GM23248 (cell line): ENCODE measurements around the gene CEMIP. TPM values are rescaled to one million over a fixed set of nuclear protein-coding genes. Genes with fewer than 3 reads are reported as not detected.
A peak's percentile ranks its signal among the peaks of the same experiment; 100 is the strongest.

Source experiments
- DNase-seq: peaks from one replicate; pipeline ENCODE4 v3.0.0-alpha.2; 2015
- H2AFZ ChIP-seq: fragments of 200-600 bp; sonication (generic); 2 replicates; pipeline ENCODE4 v1.6.1; 2016; ENCODE audit warnings: antibody characterized with exemption
- H3F3A ChIP-seq: fragments of 200-600 bp; sonication (generic); 2 replicates; pipeline ENCODE4 v1.6.1; 2016; ENCODE audit warnings: mild to moderate bottlenecking, antibody characterized with exemption, mixed run types; ENCODE audit not compliant: insufficient read depth
- H3K27ac ChIP-seq: fragments of 200-600 bp; sonication (generic); 2 replicates; pipeline ENCODE4 v1.5.1; 2016; ENCODE audit warnings: mild to moderate bottlenecking
- H3K27me3 ChIP-seq: fragments of 200-600 bp; sonication (generic); replicated peaks from 2 replicates; pipeline ENCODE4 v1.6.1; 2016; ENCODE audit warnings: mild to moderate bottlenecking; ENCODE audit not compliant: insufficient read depth
- H3K36me3 ChIP-seq: fragments of 200-600 bp; sonication (generic); 2 replicates; pipeline ENCODE4 v1.6.1; 2016; ENCODE audit warnings: low read depth, mild to moderate bottlenecking
- H3K4me1 ChIP-seq: fragments of 200-600 bp; sonication (generic); 2 replicates; pipeline ENCODE4 v1.6.1; 2016; ENCODE audit warnings: mild to moderate bottlenecking; ENCODE audit not compliant: insufficient read depth
- H3K4me2 ChIP-seq: fragments of 200-600 bp; sonication (generic); one replicate; pipeline ENCODE4 v1.6.1; 2016; ENCODE audit warnings: mild to moderate bottlenecking; ENCODE audit not compliant: unreplicated experiment
- H3K4me3 ChIP-seq: fragments of 200-600 bp; sonication (generic); 2 replicates; pipeline ENCODE4 v1.5.1; 2016; ENCODE audit warnings: mild to moderate bottlenecking
- H3K79me2 ChIP-seq: fragments of 200-600 bp; sonication (generic); 2 replicates; pipeline ENCODE4 v1.6.1; 2016; ENCODE audit warnings: mild to moderate bottlenecking; ENCODE audit not compliant: insufficient read depth
- H3K9ac ChIP-seq: fragments of 200-600 bp; sonication (generic); 2 replicates; pipeline ENCODE4 v1.6.1; 2016; ENCODE audit warnings: mild to moderate bottlenecking
- H3K9me2 ChIP-seq: fragments of 200-600 bp; sonication (generic); 2 replicates; pipeline ENCODE4 v1.6.1; 2016; ENCODE audit warnings: mixed run types, mild to moderate bottlenecking, moderate library complexity; ENCODE audit not compliant: insufficient read depth
- H3K9me3 ChIP-seq: fragments of 200-600 bp; sonication (generic); one replicate; pipeline ENCODE4 v1.6.1; 2017; ENCODE audit warnings: low read depth
- H4K20me1 ChIP-seq: fragments of 200-600 bp; sonication (generic); 2 replicates; pipeline ENCODE4 v1.6.0; 2016; ENCODE audit not compliant: insufficient read depth
- EZH2 ChIP-seq: fragments of 200-600 bp; sonication (generic); IDR thresholded peaks from 2 replicates; pipeline ENCODE4 v1.6.1; 2018; ENCODE audit warnings: antibody characterized with exemption, mild to moderate bottlenecking; ENCODE audit not compliant: insufficient read depth, poor library complexity, severe bottlenecking
- EZH2phosphoT487 ChIP-seq: fragments of 200-600 bp; sonication (generic); IDR thresholded peaks from 2 replicates; pipeline ENCODE4 v1.6.1; 2018; ENCODE audit warnings: antibody characterized with exemption, moderate library complexity, mild to moderate bottlenecking, low read depth; ENCODE audit not compliant: insufficient read depth
- WGBS, 2 experiments: methylation state at CpG; one replicate each; pipeline ENCODE4 v1.1.6; 2015 to 2017; ENCODE audit warnings: low lambda C conversion rate in 2 of 2, low coverage in 1 of 2; ENCODE audit errors: missing lambda C conversion rate in 2 of 2; 5-methylcytosine and 5-hydroxymethylcytosine counted together
- in situ Hi-C: fragments of 300-500 bp; cut with MboI; formaldehyde crosslinking; loops from 2 replicates; pipeline ENCODE4 v1.15.0; 2020
- polyA plus RNA-seq: library from polyadenylated mRNA; unstranded; fragments of >200 nt; fragmentation: Nextera tagmentation; extraction: Ambion mirVana; gene quantifications from 2 replicates; pipeline ENCODE4 v1.2.1, GENCODE V29; 2016
- total RNA-seq: library from RNA; depleted of rRNA; stranded (reverse); fragments of >200 nt; shearing (Covaris generic); gene quantifications from 2 replicates; pipeline ENCODE4 v1.2.3, GENCODE V29; 2014

The CEMIP gene
- total and polyA plus RNA-seq, 2 experiments from 2014 or later, result 134 to 213 TPM

DNA sequence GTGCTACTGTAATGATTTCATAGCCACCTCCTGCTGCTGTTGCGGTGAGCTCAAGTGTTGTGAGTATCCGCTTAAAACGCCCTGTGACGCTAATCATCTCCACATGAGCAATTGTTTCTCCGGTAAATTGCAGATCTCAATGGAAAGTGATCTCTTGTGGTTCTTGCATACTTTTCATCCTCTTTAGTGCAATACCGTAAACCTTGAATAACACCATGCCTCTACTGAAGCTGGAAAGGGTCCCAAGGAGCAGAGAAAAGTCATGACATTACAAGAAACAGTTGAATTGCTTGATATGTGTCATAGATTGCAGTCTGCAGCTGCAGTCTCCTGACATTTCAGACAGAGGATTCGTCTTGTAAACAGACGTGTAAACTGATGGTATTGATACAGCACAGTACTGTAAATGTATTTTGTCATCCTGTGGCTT, 6.0 kb upstream of the CEMIP start:
- H3K9ac ChIP-seq, result no peak overlapping the region
- H2AFZ ChIP-seq, result no peak overlapping the region
- no peaks in the 10 kb centered on the region for H3K36me3 ChIP-seq
- peaks cover 23% of the 10 kb centered on the region for H3K4me1 ChIP-seq
- H4K20me1 ChIP-seq, result no peaks in the 10 kb centered on the region
- H3K27me3 ChIP-seq, result no peaks in the 10 kb centered on the region
- H3K79me2 ChIP-seq, result no peaks in the 10 kb centered on the region
- WGBS, 2 experiments, result 39 to 40% methylated on average over 8 of the region's 8 CpGs
- 0 out of 2 replicates have a peak overlapping the region, but pooled peaks have one; percentile 7 for H3K4me3 ChIP-seq
- in situ Hi-C loops, result loop anchor here (10.0 kb wide), 1 partner anchor 208 kb away; no protein-coding TSS in a partner anchor
- H3F3A ChIP-seq, result peaks cover 36% of the 10 kb centered on the region
- H3K9me2 ChIP-seq, result no peaks in the 10 kb centered on the region
- peak; percentile 67 for DNase-seq
- no peaks in the 10 kb centered on the region for H3K9me3 ChIP-seq
- TF ChIP-seq EZH2, result no peak
- TF ChIP-seq EZH2phosphoT487, result no peak
- H3K27ac ChIP-seq, result peak overlapping the region; percentile 29; the same call in 1 of the 2 replicates
- peak overlapping the region; percentile 19 for H3K4me2 ChIP-seq

DNA sequence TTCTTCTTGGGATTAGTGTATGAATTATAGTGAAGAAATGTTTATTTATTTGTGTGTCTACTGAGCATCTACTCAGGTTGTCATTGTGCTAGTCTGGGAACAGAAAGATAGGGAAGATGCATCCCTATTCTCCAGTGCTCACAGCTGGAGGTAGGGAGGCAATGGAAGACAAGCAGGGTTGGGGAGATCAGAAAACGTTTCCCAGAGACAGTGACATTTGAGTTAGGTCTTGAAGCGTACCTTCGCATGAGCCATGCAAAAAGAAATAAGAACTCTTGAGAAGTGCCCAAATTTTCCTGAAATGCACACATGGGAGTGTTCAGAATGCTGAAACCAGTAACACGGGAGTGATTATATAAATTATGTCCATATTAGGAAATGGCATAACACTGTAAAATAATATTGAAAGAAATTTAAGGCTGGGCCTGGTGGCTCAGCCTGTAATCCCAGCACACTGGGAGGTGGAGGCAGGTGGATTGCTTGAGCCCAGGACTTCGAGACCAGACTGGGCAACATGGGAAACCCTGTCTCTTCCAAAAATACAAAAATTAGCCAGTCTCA, 5.3 kb upstream of the CEMIP start:
- in situ Hi-C loops, result loop anchor here (10.0 kb wide), 1 partner anchor 209 kb away; no protein-coding TSS in a partner anchor
- peaks cover 27% of the 10 kb centered on the region for H3K4me1 ChIP-seq

DNA sequence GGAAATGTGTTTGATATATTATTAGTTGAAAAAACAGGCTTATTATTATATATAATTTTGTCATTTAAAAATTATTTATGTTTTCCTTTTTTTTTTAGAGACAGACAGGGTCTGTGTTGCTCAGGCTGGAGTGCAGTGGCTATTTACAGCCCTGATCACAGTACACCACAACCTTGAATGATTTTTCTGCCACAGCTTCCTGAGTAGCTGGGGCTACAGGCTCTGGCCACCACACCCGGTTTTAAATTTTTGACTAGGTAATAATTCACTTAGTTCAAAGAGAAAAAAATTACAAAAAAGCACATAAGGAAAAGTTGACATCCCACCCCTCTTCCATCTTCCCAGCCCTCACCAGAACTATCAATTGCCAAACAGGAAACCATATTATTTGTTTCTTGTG, 4.7 kb upstream of the CEMIP start:
- Histone ChIP-seq H3K27me3 (no peaks in the 10 kb centered on the region), H3F3A (peaks cover 42% of the 10 kb centered on the region), H3K9ac (no peak overlapping the region), H3K79me2 (no peaks in the 10 kb centered on the region), H4K20me1 (no peaks in the 10 kb centered on the region), H3K4me1 (peaks cover 27% of the 10 kb centered on the region), H3K36me3 (no peaks in the 10 kb centered on the region), H3K9me3 (no peaks in the 10 kb centered on the region), H3K9me2 (no peaks in the 10 kb centered on the region), H3K27ac (no peak overlapping the region), H3K4me3 (no peak overlapping the region), H2AFZ (no peak overlapping the region), H3K4me2 (no peak overlapping the region)
- no peak for TF ChIP-seq EZH2
- TF ChIP-seq EZH2phosphoT487, result no peak
- WGBS, 2 experiments, result 55 to 79% methylated on average over 1 of the region's 1 CpG
- no peak for DNase-seq
- in situ Hi-C loops, result loop anchor here (10.0 kb wide), 1 partner anchor 210 kb away; no protein-coding TSS in a partner anchor

More for the DNA sequence above, 5.3 kb upstream of the CEMIP start:
- Histone ChIP-seq H3K9me3 (no peaks in the 10 kb centered on the region), H4K20me1 (no peaks in the 10 kb centered on the region), H3K9me2 (no peaks in the 10 kb centered on the region), H3K27me3 (no peaks in the 10 kb centered on the region), H3K4me2 (no peak overlapping the region), H3K79me2 (no peaks in the 10 kb centered on the region), H2AFZ (no peak overlapping the region), H3F3A (peaks cover 42% of the 10 kb centered on the region), H3K36me3 (no peaks in the 10 kb centered on the region), H3K27ac (peak overlapping the region; percentile 29; the same call in 1 of the 2 replicates), H3K4me3 (no peak overlapping the region), H3K9ac (no peak overlapping the region)
- 72 to 82% methylated on average over 5 of the region's 5 CpGs for WGBS, 2 experiments
- no peak for DNase-seq
- TF ChIP-seq EZH2phosphoT487 (no peak), EZH2 (no peak)

DNA sequence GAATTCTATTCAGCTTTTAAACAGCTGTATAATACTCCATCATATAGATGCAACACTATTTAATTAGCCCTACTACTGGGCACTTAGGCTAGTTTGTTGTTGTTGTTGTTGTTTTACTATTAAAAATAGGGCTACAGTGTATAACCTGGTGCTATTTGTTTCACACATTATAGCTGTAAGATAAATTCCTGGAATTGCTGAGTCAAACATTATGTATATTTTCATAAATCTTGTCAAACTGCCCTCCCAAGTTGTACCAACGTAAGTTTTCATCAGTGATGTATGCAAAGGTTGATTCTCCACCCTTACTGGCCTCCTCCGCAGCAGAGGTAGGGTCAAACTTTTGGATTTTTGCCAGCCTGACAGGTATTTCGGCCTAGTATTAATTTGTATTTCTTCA, 3.8 kb upstream of the CEMIP start:
- Histone ChIP-seq H3K9ac (no peak overlapping the region), H3K27ac (no peak overlapping the region), H3K27me3 (no peaks in the 10 kb centered on the region), H3F3A (peaks cover 42% of the 10 kb centered on the region), H3K36me3 (no peaks in the 10 kb centered on the region), H3K79me2 (0 out of 2 replicates have a peak, but pooled peaks cover 2% of the 10 kb centered on the region), H4K20me1 (no peaks in the 10 kb centered on the region), H3K4me3 (no peak overlapping the region), H3K9me2 (no peaks in the 10 kb centered on the region), H3K4me2 (no peak overlapping the region), H3K9me3 (no peaks in the 10 kb centered on the region), H3K4me1 (peaks cover 27% of the 10 kb centered on the region), H2AFZ (no peak overlapping the region)
- DNase-seq, result no peak
- TF ChIP-seq EZH2phosphoT487, result no peak
- TF ChIP-seq EZH2, result no peak
- WGBS, 2 experiments, result 90 to 95% methylated on average over 3 of the region's 3 CpGs
- in situ Hi-C loops, result loop anchor here (10.0 kb wide), 1 partner anchor 211 kb away; no protein-coding TSS in a partner anchor
